HG03575 (cell line): ENCODE results near the gene PRDM16.

Experiments used
- ATAC-seq: cut with Tn5 transposase; IDR thresholded peaks from one replicate; pipeline ENCODE4 v1.9.1; 2021; ENCODE audit not compliant: unreplicated experiment, insufficient number of reproducible peaks, low FRiP score; ENCODE audit errors: extremely low read depth

Gene PRDM16

GRCh38 chr1:3455670-3456448 lies 386.9 kb downstream of the PRDM16 start:
- ATAC-seq: no peak

- no peak for ATAC-seq
Measured at GRCh38 chr1:3456449-3456963, 387.5 kb downstream of the PRDM16 start.

GRCh38 chr1:3456964-3457909 lies 388.2 kb downstream of the PRDM16 start:
- no peak for ATAC-seq

GRCh38 chr1:3457910-3458883 lies 389.2 kb downstream of the PRDM16 start:
- ATAC-seq: no peak

GRCh38 chr1:3459051-3459908 lies 390.3 kb downstream of the PRDM16 start:
- ATAC-seq: no peak

- ATAC-seq: no peak
Measured at GRCh38 chr1:3459940-3460671, 391.1 kb downstream of the PRDM16 start.

- no peak for ATAC-seq
Measured at GRCh38 chr1:3460672-3461131, 391.7 kb downstream of the PRDM16 start.

GRCh38 chr1:3461238-3461933 lies 392.4 kb downstream of the PRDM16 start:
- no peak for ATAC-seq

- no peak for ATAC-seq
Measured at GRCh38 chr1:3461934-3462275, 392.9 kb downstream of the PRDM16 start.

- no peak for ATAC-seq
Measured at GRCh38 chr1:3462356-3463012, 393.5 kb downstream of the PRDM16 start.

GRCh38 chr1:3463013-3463385 lies 394.0 kb downstream of the PRDM16 start:
- no peak for ATAC-seq

- no peak for ATAC-seq
Measured at GRCh38 chr1:3463408-3463863, 394.4 kb downstream of the PRDM16 start.

GRCh38 chr1:3463891-3464648 lies 395.1 kb downstream of the PRDM16 start:
- ATAC-seq: no peak

GRCh38 chr1:3464649-3465025 lies 395.6 kb downstream of the PRDM16 start:
- ATAC-seq: no peak

GRCh38 chr1:3465091-3465934 lies 396.3 kb downstream of the PRDM16 start:
- no peak for ATAC-seq
